DMS53 (cell line): ENCODE measurements around the gene KRTAP5-8.
"Not testable (repeated sequence)": the region's sequence is repeated elsewhere in the genome, so short reads cannot be mapped to it uniquely, and the experiment has no call there.

ENCODE experiments used
- DNase-seq: peaks from one replicate; lab custom pipeline; 2025; lab: John Stamatoyannopoulos, UW

KRTAP5-8 gene

DNA sequence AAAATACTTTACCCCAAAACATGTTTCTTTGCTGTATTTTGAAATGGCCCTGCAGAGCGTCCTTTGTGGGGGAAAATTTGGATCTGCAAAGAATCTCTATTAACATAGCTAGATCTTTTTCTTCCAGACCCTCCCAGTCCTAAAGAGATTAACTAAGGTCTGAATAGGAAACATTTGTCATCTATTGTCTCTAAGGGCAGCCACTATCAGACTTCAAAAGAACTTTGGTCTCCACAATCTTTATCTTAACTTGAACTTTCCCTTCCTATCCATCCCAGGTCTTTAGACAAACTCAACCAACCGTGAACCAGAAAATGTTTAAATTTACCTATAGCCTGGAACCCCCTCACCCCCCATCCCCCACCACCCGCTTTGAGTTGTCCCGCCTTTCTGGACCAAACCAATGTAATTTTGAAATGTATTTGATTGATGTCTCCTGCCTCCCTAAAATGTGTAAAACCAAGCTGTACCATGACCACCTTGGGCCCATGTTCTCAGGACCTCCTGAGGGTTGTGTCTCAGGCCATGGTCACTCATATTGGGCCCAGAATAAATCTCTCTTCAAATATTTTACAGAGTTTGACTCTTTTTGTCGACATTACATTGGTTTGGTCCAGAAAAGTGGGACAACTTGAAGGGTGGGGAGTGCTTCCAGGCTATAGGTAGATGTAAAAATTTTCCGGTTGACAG, 6.8 kb downstream of the KRTAP5-8 start:
- DNase-seq = no peak

DNA sequence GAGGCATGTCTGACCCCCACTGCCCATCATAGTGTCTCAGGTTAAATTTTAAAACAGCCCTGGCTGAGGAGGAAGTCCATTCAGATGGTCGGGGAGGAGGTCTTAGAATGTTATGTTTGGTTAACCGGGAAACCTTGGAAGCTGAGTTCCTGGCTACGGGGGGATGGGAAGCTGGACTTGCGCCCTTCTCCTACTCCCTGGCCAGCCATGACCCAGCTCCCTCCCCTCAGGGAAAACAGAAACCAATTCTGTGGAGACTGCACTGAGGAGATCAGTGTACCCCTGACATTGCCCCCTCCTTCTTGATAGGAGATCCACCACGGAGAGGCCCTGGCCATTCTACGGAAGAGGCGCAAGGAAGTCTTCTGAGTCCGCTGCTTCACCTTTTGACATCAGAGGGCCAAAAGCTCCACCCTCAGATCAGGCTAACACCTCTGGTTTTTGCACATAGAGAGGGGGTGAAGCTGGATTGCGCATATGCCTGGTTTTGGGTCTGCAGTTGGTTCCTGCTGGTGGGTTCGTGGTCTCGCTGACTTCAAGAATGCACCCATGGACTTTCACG, 7.7 kb downstream of the KRTAP5-8 start:
- DNase-seq = no peak

DNA sequence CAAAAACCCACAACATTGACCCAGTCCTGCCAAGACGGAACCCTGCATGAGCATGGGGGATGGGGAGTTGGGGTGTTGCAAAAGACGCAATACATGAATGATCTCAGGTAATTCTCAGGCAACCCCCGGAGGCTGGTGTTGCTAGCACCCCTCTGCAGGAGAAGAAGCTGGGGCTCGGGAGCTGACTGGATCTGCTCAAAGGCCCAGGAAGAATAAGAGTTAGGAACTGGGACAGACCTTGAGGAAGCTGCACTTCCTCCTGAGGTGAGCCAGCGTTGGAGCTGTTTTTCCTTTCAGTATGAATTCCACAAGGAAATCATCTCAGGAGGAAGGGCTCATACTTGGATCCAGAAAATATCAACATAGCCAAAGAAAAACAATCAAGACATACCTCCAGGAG, 10.3 kb downstream of the KRTAP5-8 start, which contains the start of gene KRTAP5-9:
KRTAP5-9 (plus strand) TSS at position 301 of the 400 bp plus-strand sequence. CDS start 238 bp downstream, outside the sequence.
- no peak for DNase-seq

DNA sequence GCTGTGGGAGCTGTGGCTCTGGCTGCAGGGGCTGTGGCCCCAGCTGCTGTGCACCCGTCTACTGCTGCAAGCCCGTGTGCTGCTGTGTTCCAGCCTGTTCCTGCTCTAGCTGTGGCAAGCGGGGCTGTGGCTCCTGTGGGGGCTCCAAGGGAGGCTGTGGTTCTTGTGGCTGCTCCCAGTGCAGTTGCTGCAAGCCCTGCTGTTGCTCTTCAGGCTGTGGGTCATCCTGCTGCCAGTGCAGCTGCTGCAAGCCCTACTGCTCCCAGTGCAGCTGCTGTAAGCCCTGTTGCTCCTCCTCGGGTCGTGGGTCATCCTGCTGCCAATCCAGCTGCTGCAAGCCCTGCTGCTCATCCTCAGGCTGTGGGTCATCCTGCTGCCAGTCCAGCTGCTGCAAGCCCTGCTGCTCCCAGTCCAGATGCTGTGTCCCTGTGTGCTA, 10.9 kb downstream of the KRTAP5-8 start:
- DNase-seq = peak; percentile 31

DNA sequence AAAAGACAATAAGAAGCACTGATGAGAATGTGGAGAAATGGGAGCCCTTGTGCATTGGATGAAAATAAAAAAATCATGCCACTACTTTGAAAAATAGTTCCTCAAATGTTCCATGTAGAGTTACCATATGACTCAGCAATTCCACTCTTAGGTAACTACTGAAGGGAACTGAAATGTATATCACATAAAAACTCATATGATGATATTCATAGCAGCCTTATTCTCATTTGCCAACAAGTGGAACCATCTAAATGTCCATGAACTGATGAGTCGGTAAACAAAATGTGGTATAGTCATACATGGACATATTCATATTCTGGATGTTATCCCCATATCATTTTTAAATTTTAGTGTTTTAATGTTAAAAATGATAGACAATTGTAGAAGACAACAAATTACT, 13.9 kb downstream of the KRTAP5-8 start:
- DNase-seq = no peak

DNA sequence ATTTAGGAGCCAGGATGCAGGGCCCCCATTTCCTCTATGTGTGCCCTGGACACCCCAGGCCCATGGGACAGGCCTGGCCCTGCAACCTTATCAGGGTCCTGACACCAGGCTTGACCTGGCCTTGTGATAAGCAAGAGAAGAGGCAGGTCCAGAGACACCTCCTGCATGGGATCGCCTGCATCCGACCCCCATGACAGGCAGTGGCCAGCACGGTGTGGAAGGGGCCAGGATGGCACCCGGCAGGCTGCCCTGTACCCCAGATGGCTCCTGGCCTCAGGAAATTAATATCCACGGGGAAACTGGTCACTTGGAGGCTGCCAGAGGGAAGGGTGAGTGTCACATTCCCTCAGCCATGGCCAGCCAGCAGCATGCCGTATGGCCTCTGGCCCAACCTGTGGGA, 17.2 kb downstream of the KRTAP5-8 start:
- no peak for DNase-seq

DNA sequence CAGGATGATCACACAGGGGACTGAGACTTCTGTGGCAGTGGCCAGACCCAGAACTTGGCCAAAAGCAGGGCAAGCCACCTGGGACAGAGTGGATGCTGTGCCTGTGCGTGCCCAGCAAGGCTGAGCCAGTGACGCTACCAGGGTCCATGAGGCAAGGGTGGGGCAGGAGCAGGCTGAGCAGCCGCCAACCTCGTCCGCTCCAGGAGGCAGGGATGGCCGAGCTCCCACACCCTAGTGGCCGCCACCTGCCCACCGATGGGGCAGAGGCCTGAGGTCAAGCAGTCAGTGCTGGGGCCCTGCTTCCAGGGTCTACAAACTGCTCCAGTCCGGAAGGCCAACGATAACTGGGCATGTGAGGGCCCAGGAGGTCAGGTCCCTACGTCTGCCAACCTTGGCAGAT, 17.7 kb downstream of the KRTAP5-8 start:
- DNase-seq = no peak

DNA sequence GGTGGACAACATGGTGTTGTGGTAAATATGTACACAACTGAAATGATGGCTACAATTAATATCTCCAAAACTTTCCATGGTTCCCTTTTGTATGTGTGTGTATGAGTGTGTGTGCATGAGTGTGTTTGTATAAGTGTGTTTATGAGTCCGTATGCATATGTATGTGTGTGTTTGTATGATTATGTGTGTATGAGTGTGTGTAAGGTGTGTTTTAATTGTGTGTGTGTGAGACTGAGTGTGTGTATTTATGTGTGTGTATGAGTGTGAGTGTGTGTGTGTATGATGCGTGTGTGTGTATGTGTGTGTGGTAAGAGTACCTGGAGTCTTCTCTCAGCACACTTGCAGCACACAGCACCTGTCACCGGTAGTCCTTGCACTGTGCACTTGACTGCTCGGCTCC, 18.2 kb downstream of the KRTAP5-8 start:
- DNase-seq = no peak

DNA sequence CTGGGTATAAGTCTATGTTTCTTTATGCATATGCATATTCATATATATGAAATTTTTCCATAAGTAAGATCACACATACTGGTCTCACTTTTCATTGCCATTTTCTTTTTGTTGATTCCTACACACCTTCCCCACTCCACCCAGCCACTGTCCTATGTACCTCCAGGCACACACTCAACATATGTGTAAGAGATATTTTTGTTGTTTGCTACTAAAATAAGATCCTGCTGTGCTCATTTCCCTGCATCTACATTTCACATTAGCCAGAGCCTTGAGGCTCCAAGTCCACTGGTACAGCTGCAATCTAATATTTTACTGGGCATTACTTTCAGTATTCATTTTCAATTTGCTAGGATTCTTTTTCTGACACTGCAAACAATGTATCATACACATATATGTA, 19.4 kb downstream of the KRTAP5-8 start:
- DNase-seq = no peak

DNA sequence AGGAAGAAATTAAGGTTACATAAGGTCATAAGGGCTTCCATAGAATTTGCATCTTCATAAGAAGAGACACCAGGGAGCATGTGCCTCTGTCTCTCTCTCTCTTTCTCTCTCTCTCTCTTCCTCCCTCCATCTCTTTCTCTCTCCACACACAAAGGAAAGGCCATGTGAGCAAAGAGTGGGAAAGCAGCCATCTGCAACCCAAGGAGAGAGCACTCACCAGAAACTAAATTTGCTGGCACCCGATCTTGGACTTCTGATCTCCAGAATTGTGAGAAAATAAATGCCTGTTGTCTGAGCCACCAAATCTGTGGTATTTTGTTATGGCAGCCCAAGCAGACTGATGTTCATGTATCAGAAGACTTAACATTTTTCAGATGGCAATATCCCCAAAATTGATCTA, 21.2 kb downstream of the KRTAP5-8 start:
- no peak for DNase-seq

DNA sequence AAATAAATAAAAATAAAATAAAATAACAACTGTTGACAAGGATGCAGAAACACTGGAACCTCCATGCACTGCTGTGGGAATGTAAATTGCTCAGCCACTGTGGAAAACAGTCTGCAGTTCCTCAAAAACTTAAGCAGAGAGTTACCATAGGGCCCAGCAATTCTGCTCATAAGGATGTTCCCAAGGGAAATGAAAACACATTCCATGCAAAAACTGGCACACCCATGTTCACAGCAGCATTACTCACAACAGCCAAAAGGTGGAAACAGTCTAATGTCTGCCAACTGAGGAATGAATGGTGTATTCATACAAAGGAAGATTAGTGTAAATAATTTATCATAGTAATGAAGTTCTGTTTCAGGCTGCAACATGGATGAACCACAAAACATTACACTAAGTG, 24.3 kb downstream of the KRTAP5-8 start:
- no peak for DNase-seq

DNA sequence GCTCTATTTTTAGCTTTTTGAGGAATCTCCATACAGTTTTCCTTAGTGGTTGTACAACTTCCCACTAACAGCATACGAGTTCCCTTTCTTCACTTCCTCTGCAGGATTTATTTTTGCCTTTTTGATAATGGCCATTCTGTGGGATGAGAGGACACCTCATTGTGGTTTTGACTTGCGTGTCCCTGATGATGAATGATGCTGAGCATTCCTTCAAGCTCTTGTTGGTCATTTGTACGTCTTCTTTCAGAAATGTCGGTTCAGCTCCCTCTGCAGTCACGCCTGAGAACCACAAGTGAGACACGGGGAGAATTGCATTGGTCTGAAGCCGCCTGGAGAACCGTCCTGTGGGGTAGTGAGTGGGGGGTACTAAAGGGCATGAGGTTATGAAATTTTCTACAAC, 25.6 kb downstream of the KRTAP5-8 start:
- DNase-seq = peak; percentile 64

DNA sequence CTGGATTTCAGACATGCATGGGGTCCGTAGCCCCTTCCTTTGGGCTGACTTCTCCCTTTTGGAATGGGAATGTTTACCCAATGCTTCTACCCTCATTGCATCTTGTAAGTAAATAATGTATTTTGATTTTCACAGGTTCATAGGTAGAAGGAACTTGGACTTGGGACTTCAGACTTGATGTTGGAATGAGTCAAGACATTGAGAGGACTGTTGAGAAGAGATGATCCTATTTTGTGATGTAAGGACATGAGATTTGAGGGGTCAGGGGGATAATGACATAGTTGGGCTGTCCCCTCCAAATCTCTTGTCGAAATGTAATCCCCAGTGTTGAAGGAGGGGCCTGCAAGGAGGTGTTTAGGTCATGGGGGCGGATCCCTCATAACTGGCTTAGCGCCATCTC, 26.6 kb downstream of the KRTAP5-8 start:
- no peak for DNase-seq

DNA sequence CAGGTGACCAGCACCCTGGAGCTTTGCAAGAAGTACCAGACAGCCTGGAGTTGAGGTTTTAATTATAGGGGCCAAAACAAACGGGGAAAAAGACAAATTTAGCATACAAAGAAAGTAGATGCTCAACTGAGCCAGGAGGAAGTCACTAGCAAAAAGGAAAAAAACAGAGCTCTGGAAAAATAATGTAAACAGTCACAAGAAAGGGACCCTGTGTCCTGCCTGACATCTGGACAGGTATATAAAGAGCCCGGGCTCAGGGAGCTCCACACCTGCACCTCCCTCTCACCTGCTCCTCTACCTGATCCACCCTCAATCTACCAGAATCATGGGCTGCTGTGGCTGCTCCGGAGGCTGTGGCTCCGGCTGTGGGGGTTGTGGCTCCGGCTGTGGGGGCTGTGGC, 27.4 kb downstream of the KRTAP5-8 start, which contains the start of gene KRTAP5-10:
KRTAP5-10 (plus strand) TSS at position 301 of the 400 bp plus-strand sequence; CDS start at position 326, 25 bp downstream.
- DNase-seq = peak; percentile 75

DNA sequence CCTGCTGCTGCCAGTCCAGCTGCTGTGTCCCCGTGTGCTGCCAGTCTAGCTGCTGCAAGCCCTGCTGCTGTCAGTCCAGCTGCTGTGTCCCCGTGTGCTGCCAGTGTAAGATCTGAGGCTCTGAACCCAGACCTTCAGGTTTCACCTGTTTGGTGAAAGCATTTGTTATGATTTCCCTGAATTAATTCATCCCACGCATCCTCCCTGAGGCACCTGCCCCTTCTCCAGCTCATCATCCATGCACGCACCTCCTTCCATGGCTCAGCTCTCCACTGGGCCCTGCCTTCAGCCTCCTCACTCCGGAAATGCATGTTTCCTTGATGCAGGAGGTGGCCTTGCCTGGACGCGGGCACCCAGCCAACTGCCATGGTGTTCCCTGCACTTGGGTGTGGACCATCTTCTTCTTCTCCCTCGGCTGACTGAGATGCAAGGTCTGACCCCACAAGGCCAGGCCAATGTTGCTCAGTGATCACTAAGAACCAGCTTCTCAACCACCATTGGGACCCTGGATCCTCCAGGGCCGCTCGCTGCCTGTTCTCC, 28.3 kb downstream of the KRTAP5-8 start:
- peak; percentile 85 for DNase-seq

DNA sequence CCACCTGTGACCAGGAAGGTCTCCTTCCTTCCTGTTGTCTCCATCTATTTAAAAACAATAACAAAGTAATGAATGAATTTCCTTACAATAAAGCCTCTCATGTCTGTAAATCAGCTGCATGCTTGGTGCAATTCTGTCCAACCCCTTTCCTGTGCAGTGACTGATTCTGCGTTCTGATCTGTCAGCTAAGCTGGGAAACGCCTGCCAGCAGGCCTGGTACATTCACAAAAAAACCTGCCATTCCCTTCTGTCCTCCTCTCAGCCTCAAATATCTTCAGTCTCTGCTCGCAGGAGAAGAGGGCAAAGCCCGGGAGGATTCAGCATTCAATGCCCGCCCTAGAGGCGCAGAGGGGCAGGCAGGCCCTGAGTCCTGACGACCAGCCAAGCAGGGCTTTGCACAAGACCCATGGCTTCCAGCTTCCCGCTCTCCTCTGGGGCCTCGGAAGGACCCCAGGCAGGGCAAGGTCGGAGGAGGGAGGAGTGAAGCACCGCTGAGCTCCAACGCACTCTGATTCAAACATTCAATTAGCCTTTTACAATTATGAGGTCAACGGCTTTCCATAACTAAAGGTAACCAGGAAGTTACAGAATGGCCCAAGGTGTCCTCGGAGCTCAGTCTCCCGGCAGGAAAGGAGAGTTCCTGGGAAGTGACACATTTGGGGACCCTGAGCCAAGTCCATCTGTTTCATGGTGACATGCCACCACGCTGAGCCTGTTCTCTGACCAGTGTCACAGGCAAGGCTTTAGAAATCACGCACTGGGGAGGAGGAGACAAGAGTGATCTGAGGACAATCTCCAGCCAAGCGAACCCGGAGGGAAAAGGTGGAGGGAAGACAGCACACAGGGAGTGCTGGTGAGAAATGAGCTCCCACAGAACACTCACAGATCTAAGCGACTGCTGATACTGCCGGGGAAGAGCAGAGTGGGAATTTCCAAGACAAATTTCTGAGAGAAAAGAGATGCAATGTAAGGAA, 29.1 kb downstream of the KRTAP5-8 start:
- DNase-seq = not testable (repeated sequence)

DNA sequence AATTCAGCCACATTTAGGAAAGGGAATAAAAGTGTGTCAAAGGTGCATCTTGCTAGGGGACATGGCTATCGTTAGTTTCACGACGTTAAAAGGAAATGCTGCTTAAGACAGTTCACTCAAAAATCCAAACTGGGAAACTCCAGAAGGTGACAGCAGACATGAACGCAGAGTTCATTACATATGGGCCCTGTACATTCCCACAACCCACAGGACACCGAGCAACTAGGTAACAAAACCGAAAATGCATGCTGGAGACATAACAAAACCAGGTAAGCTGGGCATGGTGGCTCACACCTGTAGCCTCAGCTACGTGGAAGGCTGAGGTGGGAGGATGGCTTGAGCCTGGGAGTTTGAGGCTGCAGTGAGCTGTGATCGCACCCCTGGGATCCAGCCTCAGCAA, 29.8 kb downstream of the KRTAP5-8 start:
- DNase-seq = peak; percentile 51

DNA sequence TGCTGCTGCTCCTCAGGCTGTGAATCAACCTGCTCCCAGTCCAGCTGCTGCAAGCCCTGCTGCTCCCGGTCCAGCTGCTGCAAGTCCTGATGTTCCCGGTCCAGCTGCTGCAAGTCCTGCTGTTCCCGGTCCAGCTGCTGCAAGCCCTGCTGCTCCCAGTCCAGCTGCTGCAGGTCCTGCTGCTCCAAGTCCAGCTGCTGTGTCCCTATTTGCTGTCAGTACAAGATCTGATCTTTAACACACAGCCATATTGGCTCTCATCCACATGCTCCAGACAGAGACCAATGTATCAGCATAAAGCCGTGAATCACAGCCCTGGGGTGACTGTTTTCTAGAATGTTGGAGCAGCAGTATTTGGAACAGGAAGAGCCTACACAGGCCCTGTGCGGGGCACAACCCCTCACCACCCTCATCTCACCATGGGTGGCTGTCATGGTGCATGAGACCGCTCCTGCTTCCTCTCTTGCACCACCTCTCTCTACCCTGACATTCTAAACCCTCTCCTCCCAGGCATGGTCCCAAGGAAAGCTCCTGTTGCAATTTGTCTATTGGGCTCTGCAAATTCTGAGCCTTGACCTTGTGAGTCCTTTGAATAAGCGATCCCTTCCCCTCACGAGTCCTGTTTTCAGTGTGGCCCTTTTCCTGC, 31.0 kb downstream of the KRTAP5-8 start:
- DNase-seq = peak; percentile 80

DNA sequence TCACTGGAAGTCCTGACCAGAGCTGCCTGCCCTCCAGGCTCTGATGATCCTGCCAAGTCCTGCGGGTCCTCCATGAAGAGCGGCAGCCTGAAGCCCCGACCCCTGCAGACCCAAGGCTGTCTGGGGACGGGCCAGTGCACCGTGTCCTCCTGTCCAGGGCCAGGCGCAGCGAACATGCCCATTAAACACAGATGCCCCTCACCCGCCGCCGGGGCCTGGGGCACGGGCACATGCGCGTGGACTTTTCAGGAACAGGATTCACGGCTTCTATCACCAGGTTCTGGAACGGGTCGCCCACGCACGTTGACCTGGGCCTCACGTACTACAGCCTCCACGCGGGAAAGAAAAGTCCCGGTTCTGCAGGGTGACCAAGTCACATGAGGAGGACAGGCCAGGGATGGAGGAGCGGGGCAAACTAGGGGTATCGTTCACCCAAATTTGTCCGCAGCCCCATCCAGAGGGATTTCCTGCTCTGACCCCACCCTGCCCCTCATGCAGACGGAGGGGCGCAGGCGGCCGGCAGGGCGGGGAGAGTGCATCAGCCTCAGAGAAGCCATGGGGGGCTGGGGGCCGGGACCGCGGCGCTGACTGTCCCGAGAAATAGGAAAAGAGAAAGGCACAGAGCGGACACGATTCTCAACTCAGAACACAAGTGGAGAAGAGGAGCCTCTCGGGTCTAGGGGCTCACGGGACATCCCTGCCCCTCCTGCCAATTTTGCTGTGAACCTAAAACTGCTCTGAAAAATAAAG, 33.5 kb downstream of the KRTAP5-8 start:
- not testable (repeated sequence) for DNase-seq

DNA sequence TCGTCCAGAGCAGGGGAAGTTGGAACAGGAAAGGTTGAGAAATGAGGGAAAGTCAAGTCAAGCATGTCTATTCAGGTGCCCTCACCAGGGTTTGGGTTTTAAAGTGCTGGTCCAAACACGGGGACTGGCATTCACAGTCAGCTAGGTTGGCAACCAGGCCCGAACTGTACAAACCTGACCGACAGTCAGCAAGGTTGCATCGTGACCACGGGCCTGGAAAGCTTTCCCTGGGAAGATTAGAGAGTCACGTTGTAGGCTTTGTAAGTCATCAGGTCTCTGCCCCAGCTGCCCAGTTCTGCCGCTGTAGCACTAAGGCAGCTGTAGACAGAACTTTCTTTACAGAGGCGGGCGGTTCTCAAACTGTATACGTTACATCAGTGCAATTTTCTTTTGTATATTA, 35.0 kb downstream of the KRTAP5-8 start:
- DNase-seq = no peak

DNA sequence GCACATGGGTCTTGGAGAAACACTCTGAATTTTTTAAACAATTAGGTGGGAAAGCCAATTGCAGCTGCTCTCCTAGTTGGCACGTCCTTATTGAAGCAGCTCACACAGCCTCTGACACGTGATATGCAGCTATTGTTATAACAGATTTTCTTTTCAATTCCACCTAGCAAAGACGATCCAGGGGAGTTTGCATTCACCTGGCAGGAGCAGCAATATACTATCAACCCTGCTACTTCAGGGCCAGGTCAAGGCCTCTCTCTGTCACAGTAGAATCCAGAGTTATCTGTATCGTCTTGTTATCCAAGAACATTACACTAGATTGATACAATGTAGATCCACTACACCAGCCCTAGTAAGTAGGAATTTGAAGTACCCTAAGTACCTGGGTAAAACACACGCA, 36.6 kb downstream of the KRTAP5-8 start:
- DNase-seq = no peak
